ENCODE results near the gene HSPG2.
"Not testable (repeated sequence)": the region's sequence is repeated elsewhere in the genome, so short reads cannot be mapped to it uniquely, and the experiment has no call there.

The HSPG2 gene

GRCh38 chr1:21932127-21932526, 5.0 kb downstream of the HSPG2 start:
- DNase-seq, result no peak

GRCh38 chr1:21931171-21932093, 5.7 kb downstream of the HSPG2 start:
- no peak for DNase-seq

GRCh38 chr1:21930629-21931170, 6.4 kb downstream of the HSPG2 start:
- no peak for DNase-seq

GRCh38 chr1:21930080-21930571, 7.0 kb downstream of the HSPG2 start:
- no peak for DNase-seq

- DNase-seq, result no peak
Observed at GRCh38 chr1:21927533-21928237, 9.4 kb downstream of the HSPG2 start.

- no peak for DNase-seq
Observed at GRCh38 chr1:21926814-21927532, 10.1 kb downstream of the HSPG2 start.

GRCh38 chr1:21926065-21926464, 11.0 kb downstream of the HSPG2 start:
- DNase-seq, result no peak

- DNase-seq, result no peak
Observed at GRCh38 chr1:21925334-21925940, 11.7 kb downstream of the HSPG2 start.

GRCh38 chr1:21924503-21925005, 12.6 kb downstream of the HSPG2 start:
- DNase-seq, result no peak

GRCh38 chr1:21922090-21923013, 14.8 kb downstream of the HSPG2 start:
- no peak for DNase-seq

GRCh38 chr1:21921100-21921875, 15.8 kb downstream of the HSPG2 start:
- peak in 1 of 2 experiments; percentile 72 for DNase-seq

GRCh38 chr1:21919520-21919919, 17.6 kb downstream of the HSPG2 start:
- DNase-seq, result no peak

GRCh38 chr1:21917239-21917631, 19.9 kb downstream of the HSPG2 start:
- DNase-seq, result not testable (repeated sequence)

- no peak for DNase-seq
Observed at GRCh38 chr1:21916447-21917238, 20.5 kb downstream of the HSPG2 start.

GRCh38 chr1:21914880-21915640, 22.1 kb downstream of the HSPG2 start:
- no peak for DNase-seq

GRCh38 chr1:21914450-21914849, 22.7 kb downstream of the HSPG2 start:
- DNase-seq, result no peak

- no peak for DNase-seq
Observed at GRCh38 chr1:21913763-21914162, 23.3 kb downstream of the HSPG2 start.

GRCh38 chr1:21913258-21913657, 23.9 kb downstream of the HSPG2 start:
- DNase-seq, result no peak

Measured in NCI-H524 (cell line).